HEK293T (cell line): ENCODE data around the gene MRPL1.

Experiments
- CTCF ChIA-PET: fragments of 350-600 bp; formaldehyde crosslinking; extraction: SDS; loops from one replicate; lab custom pipeline; 2021; ENCODE audit warnings: antibody characterized with exemption, inconsistent platforms; lab: Yijun Ruan, JAX
- POLR2A ChIA-PET: fragments of 350-600 bp; formaldehyde crosslinking; extraction: SDS; loops from one replicate; lab custom pipeline; 2020; ENCODE audit warnings: antibody characterized with exemption, inconsistent platforms; lab: Yijun Ruan, JAX
- DNase-seq: peaks from one replicate; pipeline ENCODE4 v3.0.0; 2012; ENCODE audit warnings: mixed read lengths; ENCODE audit errors: extremely low spot score
- BHLHE40 ChIP-seq: fragments of 450-650 bp; IDR thresholded peaks from 2 replicates; pipeline ENCODE4 v1.6.1; 2016; ENCODE audit warnings: mild to moderate bottlenecking, moderate library complexity, borderline replicate concordance
- CTBP1 ChIP-seq: fragments of 450-650 bp; IDR thresholded peaks from 2 replicates; pipeline ENCODE4 v1.6.1; 2016; ENCODE audit warnings: borderline replicate concordance
- ELF4 ChIP-seq: fragments of 450-650 bp; IDR thresholded peaks from 2 replicates; pipeline ENCODE4 v1.6.1; 2017; ENCODE audit warnings: antibody characterized with exemption
- FOXM1 ChIP-seq: fragments of 450-650 bp; IDR thresholded peaks from 2 replicates; pipeline ENCODE4 v1.6.1; 2017; ENCODE audit warnings: mild to moderate bottlenecking, borderline replicate concordance
- HDGF ChIP-seq: fragments of 450-650 bp; IDR thresholded peaks from 2 replicates; pipeline ENCODE4 v1.6.1; 2017; ENCODE audit warnings: antibody characterized with exemption, borderline replicate concordance
- L3MBTL2 ChIP-seq: fragments of 450-650 bp; conservative IDR thresholded peaks from 2 replicates; pipeline ENCODE4 v1.6.1; 2016; ENCODE audit warnings: mild to moderate bottlenecking
- NFRKB ChIP-seq: fragments of 450-650 bp; IDR thresholded peaks from 2 replicates; pipeline ENCODE4 v1.6.1; 2016; ENCODE audit warnings: mild to moderate bottlenecking, moderate library complexity
- SP1 ChIP-seq: fragments of 450-650 bp; IDR thresholded peaks from 2 replicates; pipeline ENCODE4 v1.6.1; 2017
- SUZ12 ChIP-seq: fragments of 450-650 bp; IDR thresholded peaks from 2 replicates; pipeline ENCODE4 v1.6.1; 2016; ENCODE audit warnings: mild to moderate bottlenecking
- ZNF384 ChIP-seq: fragments of 450-650 bp; IDR thresholded peaks from 2 replicates; pipeline ENCODE4 v1.6.1; 2016

MRPL1 gene

DNA sequence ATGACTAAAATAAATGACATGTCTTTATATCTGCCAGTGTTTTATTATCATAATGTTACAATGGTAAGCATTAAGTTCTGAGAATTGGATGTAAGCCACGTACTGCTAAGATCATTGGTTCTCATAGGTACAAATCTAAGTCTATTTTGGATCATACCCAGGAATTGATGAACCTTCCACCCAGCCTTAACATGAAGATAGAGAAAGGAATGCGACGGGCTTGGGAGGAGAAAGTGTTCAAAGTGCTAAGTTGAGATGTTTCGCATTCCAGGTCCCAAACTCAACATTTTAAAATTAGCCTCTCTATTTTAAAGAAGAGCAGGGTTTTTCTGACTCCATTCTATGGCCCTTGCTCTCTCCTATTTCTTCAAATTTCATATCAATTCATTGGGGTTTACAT is 139.6 kb downstream of the MRPL1 start:
- CTCF ChIA-PET: no interaction called here
- no peak for DNase-seq
- TF ChIP-seq BHLHE40 (no peak), FOXM1 (no peak), SUZ12 (no peak), L3MBTL2 (no peak), ELF4 (no peak), CTBP1 (no peak), NFRKB (no peak), ZNF384 (no peak), SP1 (no peak), HDGF (no peak)
- POLR2A ChIA-PET: no interaction called here
